ENCODE measurements around the gene AHI1.

The AHI1 gene

GRCh38 chr6:135270676-135271536, 226.6 kb downstream of the AHI1 start:
- no peak for DNase-seq (ENCODE audit: low read depth)
- no peak for TF ChIP-seq CTCF (IDR thresholded peaks at IDR 0.05; ENCODE audit: control insufficient read depth, insufficient read depth, low read depth, low read length, missing control alignments)
- no peak overlapping the region for H3K4me3 ChIP-seq (ENCODE audit: control insufficient read depth, low read depth, low read length)

GRCh38 chr6:135269481-135269891, 228.1 kb downstream of the AHI1 start:
- no peak for DNase-seq (ENCODE audit: low read depth)
- no peak for TF ChIP-seq CTCF (IDR thresholded peaks at IDR 0.05; ENCODE audit: control insufficient read depth, insufficient read depth, low read depth, low read length, missing control alignments)
- H3K4me3 ChIP-seq (ENCODE audit: control insufficient read depth, low read depth, low read length): no peak overlapping the region

- TF ChIP-seq CTCF (IDR thresholded peaks at IDR 0.05; ENCODE audit: control insufficient read depth, insufficient read depth, low read depth, low read length, missing control alignments): no peak
- H3K4me3 ChIP-seq (ENCODE audit: control insufficient read depth, low read depth, low read length): no peak overlapping the region
- DNase-seq (ENCODE audit: low read depth): no peak
Measured at GRCh38 chr6:135268740-135269139, 228.8 kb downstream of the AHI1 start.

- no peak for TF ChIP-seq CTCF (IDR thresholded peaks at IDR 0.05; ENCODE audit: control insufficient read depth, insufficient read depth, low read depth, low read length, missing control alignments)
- no peak for DNase-seq (ENCODE audit: low read depth)
- H3K4me3 ChIP-seq (ENCODE audit: control insufficient read depth, low read depth, low read length): no peak overlapping the region
Measured at GRCh38 chr6:135268263-135268662, 229.3 kb downstream of the AHI1 start.

- no peak for TF ChIP-seq CTCF (IDR thresholded peaks at IDR 0.05; ENCODE audit: control insufficient read depth, insufficient read depth, low read depth, low read length, missing control alignments)
- no peak for DNase-seq (ENCODE audit: low read depth)
- no peak overlapping the region for H3K4me3 ChIP-seq (ENCODE audit: control insufficient read depth, low read depth, low read length)
Measured at GRCh38 chr6:135267085-135267484, 230.5 kb downstream of the AHI1 start.

GRCh38 chr6:135266675-135267074, 230.9 kb downstream of the AHI1 start:
- TF ChIP-seq CTCF (IDR thresholded peaks at IDR 0.05; ENCODE audit: control insufficient read depth, insufficient read depth, low read depth, low read length, missing control alignments): no peak
- no peak for DNase-seq (ENCODE audit: low read depth)
- no peak overlapping the region for H3K4me3 ChIP-seq (ENCODE audit: control insufficient read depth, low read depth, low read length)
